GM13977 (cell line): Measurements from ENCODE around the gene TAF10.

Source experiments
- DNase-seq: peaks from one replicate; pipeline ENCODE4 v3.0.0; 2012; ENCODE audit warnings: low spot score
- in situ Hi-C: fragments of 300-500 bp; cut with MboI; formaldehyde crosslinking; loops from one replicate; pipeline ENCODE4 v1.12.0; 2022; ENCODE audit warnings: low sequenced_read_pairs, low pct_unique_long_range_greater_than_20kb, mixed read lengths, inconsistent platforms; ENCODE audit not compliant: unreplicated experiment
- TF ChIP-seq, protein P1 (sequence below): IDR thresholded peaks from 2 replicates; pipeline ENCODE4 v1.5.1; 2012; ENCODE audit warnings: mild to moderate bottlenecking, control low read depth; ENCODE audit not compliant: insufficient read depth; ENCODE audit errors: extremely low read depth, missing control alignments

Gene TAF10

DNA sequence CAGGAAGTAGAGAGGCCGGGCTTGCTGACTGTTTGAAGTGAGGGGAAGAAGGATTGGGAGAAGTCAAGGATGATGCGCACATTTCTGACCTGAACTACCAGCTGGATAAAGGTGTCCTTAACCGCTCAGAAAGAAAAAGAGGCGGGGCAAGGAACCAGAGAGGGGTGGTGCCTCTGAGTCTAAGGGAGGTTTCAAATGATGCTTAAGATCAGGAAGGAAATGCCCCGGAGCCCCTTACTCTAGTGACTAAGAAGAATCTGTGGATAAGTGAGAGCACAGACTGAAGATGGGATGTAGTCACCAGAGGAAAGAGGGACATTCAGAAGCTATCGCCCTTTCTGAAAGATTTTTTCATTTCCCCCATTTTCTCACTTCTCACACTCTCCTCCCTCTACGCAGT is 30.9 kb upstream of the TAF10 start:
- TF ChIP-seq, protein P1, sequence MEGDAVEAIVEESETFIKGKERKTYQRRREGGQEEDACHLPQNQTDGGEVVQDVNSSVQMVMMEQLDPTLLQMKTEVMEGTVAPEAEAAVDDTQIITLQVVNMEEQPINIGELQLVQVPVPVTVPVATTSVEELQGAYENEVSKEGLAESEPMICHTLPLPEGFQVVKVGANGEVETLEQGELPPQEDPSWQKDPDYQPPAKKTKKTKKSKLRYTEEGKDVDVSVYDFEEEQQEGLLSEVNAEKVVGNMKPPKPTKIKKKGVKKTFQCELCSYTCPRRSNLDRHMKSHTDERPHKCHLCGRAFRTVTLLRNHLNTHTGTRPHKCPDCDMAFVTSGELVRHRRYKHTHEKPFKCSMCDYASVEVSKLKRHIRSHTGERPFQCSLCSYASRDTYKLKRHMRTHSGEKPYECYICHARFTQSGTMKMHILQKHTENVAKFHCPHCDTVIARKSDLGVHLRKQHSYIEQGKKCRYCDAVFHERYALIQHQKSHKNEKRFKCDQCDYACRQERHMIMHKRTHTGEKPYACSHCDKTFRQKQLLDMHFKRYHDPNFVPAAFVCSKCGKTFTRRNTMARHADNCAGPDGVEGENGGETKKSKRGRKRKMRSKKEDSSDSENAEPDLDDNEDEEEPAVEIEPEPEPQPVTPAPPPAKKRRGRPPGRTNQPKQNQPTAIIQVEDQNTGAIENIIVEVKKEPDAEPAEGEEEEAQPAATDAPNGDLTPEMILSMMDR: no peak
- no peak for DNase-seq
- in situ Hi-C loops: no loop called here

DNA sequence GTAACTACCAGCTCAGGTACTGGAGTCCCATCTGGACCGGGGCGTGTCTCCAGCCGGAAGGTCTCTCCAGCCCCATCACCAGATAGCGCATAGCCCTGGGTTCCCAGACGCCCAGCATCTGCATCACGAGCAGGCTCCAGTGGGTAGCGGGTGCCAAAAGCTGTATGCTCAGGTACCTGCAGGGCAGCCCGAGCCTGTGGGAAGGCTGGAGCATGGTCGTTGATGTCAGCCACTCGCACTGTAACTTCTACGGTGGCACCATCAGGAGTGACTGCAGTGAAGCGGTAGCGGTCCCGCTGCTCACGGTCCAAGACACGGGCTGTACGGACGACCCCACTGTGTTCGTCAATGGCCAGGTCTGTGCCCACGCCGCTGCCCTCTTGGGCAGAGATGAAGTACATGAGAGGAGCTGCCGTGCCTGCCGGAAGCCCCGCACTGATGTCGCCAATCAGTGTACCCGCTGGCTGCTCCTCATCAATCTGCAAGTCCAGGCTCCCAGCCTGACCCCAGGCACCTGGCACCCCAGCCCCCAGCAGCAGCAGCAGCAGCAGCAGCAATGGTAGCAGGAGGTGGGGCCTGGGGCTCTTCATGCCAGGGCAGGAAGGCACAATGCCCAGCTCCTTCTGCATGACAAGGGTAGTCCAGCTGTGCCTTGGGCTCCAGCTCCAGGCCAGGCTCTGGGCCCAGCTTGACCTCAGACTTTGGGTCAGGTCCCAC is 29.1 kb upstream of the TAF10 start:
- TF ChIP-seq, protein P1: no peak
- DNase-seq: no peak
- in situ Hi-C loops: no loop called here

DNA sequence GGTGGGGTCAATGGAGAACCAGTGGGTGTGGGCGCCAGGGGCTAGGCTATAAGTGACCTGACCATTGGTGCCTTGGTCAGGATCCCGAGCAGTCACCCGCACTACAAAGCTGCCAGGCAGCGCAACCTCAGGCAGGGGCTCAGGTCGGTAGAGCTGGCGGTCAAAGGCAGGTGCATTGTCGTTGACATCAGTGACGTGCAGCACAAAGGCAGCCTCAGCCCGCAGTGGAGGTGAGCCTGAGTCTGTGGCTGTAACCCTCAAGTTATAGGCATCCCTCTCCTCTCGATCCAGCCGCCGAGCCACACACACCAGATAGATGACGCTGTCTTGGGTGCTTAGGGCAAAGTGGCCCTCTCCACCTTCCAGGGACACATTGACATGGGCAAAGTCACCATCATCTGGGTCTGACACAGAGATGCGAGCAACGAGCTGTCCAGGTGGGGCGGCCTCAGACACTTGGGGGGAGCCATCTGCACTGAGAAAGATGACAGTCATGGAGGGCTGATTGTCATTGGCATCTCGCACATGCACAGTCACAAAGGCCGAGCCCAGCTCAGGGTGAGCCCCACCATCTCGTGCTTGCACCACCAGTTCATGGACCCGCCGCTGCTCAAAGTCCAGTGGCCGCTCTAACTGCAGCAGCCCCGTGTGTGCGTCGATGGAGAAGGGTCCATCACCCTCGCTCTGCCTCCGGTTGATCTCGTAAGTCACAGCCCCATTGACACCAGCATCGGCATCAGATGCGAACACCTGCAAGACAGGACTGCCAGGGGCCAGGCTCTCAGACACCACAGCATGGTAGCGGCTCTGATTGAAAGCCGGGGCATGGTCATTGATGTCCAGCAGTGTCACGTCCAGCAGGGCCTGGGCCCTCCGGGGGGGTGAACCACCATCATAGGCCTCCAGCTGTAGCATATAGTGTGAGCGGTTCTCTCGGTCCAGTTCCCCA is 28.3 kb upstream of the TAF10 start:
- no peak for DNase-seq
- TF ChIP-seq, protein P1: no peak
- in situ Hi-C loops: no loop called here

DNA sequence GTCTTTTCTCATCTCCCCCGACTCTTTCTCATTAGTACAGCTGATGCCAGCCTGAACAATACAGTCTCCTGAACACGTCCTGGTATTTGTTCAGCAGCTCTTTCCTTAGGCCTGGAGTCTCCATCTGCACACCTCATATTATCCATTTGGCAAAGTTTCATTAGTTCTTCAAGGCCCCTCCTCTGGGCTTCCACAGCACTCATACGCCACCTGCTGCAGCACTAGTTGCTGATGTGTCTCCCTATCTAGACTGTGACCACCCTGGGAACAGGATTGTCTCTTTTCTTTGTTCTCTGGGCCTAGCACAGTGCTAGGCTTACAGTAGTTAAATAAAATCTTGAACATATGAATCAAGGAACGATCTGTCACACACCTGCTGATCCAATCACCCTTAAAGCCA is 26.4 kb upstream of the TAF10 start:
- DNase-seq: no peak
- TF ChIP-seq, protein P1: no peak
- in situ Hi-C loops: no loop called here

DNA sequence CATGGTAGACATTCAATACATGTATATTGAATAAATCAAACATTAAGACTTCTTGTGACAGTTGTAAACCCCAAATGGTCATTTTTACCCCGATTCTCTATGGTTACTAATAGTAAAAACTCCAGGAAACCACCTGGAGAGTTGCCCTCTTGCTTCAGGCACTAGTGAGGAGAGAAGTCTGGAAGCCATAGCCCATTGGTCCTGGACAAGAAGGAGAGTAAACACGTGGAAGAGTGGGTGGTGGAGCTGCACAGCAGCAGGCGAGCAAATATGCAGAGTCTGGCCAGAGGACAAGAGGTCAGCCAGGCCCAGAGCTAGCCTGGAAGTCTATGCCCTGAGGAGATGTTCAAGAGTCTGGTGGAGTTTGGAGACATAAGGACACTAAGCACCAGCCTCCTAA is 25.9 kb upstream of the TAF10 start:
- in situ Hi-C loops: no loop called here
- TF ChIP-seq, protein P1: no peak
- DNase-seq: no peak

DNA sequence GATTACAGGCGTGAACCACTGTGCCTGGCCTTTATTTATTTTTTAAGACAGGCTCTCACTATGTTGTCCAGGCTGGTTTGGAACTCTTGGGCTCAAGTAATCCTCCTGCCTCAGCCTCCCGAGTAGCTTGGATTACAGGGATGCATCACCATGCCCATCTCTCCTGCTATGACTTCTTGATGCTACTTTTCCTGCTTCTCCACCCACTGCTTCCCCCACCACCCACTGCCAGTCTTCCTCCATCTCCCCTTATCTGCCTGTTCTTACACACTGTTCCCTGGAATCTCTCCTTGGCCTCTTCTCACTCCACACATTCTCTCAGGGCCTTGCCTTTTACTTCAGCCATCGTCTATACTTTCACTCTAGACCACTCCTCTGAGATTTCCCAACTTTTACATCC is 24.5 kb upstream of the TAF10 start:
- in situ Hi-C loops: no loop called here

More for the DNA sequence above, 24.5 kb upstream of the TAF10 start:
- DNase-seq: no peak
- TF ChIP-seq, protein P1: no peak
